ENCODE data around the gene GRB14. TPM values are rescaled to one million over a fixed set of nuclear protein-coding genes. Genes with fewer than 3 reads are reported as not detected.

GRB14 gene
- total RNA-seq, 1 donor from 2014 or later, result 11.1 TPM

DNA sequence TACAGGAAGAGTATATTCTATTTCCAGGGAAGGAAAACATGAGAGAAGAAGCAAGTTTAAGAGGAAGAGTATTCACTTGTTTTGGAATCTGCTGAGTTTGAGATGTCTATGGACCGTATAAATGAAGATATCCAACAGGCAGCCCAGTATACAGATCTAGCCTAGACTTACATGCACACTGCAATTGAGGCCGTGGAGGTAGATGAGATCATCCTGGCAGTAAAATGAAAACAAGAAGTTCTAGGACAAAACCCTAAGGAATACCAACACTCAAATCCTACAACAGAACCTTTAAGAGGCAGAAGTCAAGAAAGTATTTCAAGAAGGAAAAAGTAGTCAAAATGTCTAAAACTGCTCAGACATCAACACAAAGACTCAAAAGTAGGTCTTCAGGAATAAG lies 16.0 kb downstream of the GRB14 start:
- Histone ChIP-seq H3K36me3 (ENCODE audit: insufficient read depth, low read length) (no peaks in the 10 kb centered on the region), H3K27me3 (ENCODE audit: insufficient read depth, low read length) (no peaks in the 10 kb centered on the region), H3K4me2 (ENCODE audit: low read length) (no peak overlapping the region), H3K79me2 (ENCODE audit: insufficient read depth, low read length) (no peaks in the 10 kb centered on the region), H3K27ac (ENCODE audit: low read depth, low read length) (no peak overlapping the region), H2AFZ (ENCODE audit: low read depth, low read length) (no peak overlapping the region), H3K4me3 (ENCODE audit: insufficient read depth, low read depth, low read length) (no peak overlapping the region), H3K9ac (ENCODE audit: low read length) (no peak overlapping the region), H3K9me3 (ENCODE audit: insufficient read depth, low read depth, low read length) (no peaks in the 10 kb centered on the region), H4K20me1 (ENCODE audit: insufficient read depth, low read length) (no peaks in the 10 kb centered on the region), H3K4me1 (ENCODE audit: insufficient read depth, low read length) (no peaks in the 10 kb centered on the region)
- no peak for TF ChIP-seq EZH2 (IDR thresholded peaks at IDR 0.05; ENCODE audit: insufficient read depth, low read length)
- TF ChIP-seq, protein P1, sequence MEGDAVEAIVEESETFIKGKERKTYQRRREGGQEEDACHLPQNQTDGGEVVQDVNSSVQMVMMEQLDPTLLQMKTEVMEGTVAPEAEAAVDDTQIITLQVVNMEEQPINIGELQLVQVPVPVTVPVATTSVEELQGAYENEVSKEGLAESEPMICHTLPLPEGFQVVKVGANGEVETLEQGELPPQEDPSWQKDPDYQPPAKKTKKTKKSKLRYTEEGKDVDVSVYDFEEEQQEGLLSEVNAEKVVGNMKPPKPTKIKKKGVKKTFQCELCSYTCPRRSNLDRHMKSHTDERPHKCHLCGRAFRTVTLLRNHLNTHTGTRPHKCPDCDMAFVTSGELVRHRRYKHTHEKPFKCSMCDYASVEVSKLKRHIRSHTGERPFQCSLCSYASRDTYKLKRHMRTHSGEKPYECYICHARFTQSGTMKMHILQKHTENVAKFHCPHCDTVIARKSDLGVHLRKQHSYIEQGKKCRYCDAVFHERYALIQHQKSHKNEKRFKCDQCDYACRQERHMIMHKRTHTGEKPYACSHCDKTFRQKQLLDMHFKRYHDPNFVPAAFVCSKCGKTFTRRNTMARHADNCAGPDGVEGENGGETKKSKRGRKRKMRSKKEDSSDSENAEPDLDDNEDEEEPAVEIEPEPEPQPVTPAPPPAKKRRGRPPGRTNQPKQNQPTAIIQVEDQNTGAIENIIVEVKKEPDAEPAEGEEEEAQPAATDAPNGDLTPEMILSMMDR (IDR thresholded peaks at IDR 0.05; ENCODE audit: insufficient read depth, low read depth, low read length), result no peak
- no peak overlapping the region for H3K4me3 Mint-ChIP-seq (ENCODE audit: unreplicated experiment)
- no peak for DNase-seq (ENCODE audit: low read depth)
- peaks cover 19% of the 10 kb centered on the region for H3K4me1 Mint-ChIP-seq (ENCODE audit: low read depth, unreplicated experiment)
- H3K27ac Mint-ChIP-seq (ENCODE audit: unreplicated experiment), result no peak overlapping the region
- H3K9me3 Mint-ChIP-seq (ENCODE audit: unreplicated experiment), result no peaks in the 10 kb centered on the region
- no peaks in the 10 kb centered on the region for H3K36me3 Mint-ChIP-seq (ENCODE audit: low read depth, unreplicated experiment)
- H3K27me3 Mint-ChIP-seq (ENCODE audit: low read depth, unreplicated experiment), result no peaks in the 10 kb centered on the region
- no peak for FAIRE-seq

DNA sequence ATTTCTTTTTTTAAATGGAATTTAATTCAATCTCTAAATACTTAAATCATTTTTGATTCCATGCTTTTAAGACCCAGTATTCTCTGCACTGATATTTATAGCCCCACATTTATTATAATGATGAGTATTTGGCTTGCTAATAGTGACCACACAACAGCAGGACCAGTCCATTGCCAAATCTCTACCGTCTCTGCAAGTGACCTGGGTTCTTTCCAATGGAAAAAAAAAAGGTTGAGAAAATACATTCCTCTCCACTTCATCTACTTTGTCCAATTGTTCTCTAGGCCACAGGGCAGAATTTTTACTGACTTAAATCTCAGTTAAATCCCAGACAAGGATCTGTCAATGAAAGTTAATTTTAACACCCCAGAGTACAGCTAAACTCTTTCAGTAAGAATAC lies 20.5 kb downstream of the GRB14 start:
- peak; percentile 33 for DNase-seq (ENCODE audit: low read depth)
- FAIRE-seq, result no peak
- no peaks in the 10 kb centered on the region for H3K9me3 Mint-ChIP-seq (ENCODE audit: unreplicated experiment)

DNA sequence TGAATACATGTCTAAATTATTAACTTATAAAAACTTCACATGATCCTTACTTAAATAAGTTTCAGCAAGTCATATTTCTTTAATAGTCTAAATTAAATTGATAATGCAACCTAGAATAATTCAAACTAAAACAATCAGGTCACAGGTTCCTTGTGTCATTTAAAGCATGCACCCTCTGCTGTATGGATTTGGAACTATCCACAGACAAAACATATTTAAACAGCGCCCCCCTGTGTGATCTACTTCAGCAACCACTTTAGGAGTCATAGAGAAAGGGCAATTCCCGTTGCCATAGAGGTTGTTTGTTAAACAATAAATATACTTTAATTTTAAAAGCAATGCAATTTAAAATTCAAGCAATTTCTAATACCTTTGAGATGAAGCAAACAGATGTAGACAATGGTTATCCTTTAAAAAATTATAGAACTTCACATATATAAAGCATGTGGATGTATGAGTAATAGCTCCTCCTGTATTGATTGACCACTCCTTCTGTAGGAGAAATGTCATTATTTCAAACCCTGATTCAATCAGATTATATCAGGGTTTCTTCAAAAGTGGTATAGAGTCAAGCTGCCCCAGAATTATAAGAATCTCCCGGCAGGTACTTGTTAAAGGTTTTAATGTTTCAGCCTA lies 21.2 kb downstream of the GRB14 start:
- no peaks in the 10 kb centered on the region for H3K79me2 ChIP-seq (ENCODE audit: insufficient read depth, low read length)
- no peak overlapping the region for H3K27ac Mint-ChIP-seq (ENCODE audit: unreplicated experiment)
- H3K9me3 Mint-ChIP-seq (ENCODE audit: unreplicated experiment), result no peaks in the 10 kb centered on the region
- no peaks in the 10 kb centered on the region for H3K36me3 ChIP-seq (ENCODE audit: insufficient read depth, low read length)
- DNase-seq (ENCODE audit: low read depth), result peak; percentile 55
- H3K4me2 ChIP-seq (ENCODE audit: low read length), result no peak overlapping the region
- H3K4me3 ChIP-seq (ENCODE audit: insufficient read depth, low read depth, low read length), result no peak overlapping the region
- no peak overlapping the region for H3K9ac ChIP-seq (ENCODE audit: low read length)
- H3K4me1 Mint-ChIP-seq (ENCODE audit: low read depth, unreplicated experiment), result peaks cover 1% of the 10 kb centered on the region
- H2AFZ ChIP-seq (ENCODE audit: low read depth, low read length), result no peak overlapping the region
- no peaks in the 10 kb centered on the region for H3K27me3 ChIP-seq (ENCODE audit: insufficient read depth, low read length)
- no peaks in the 10 kb centered on the region for H4K20me1 ChIP-seq (ENCODE audit: insufficient read depth, low read length)
- no peaks in the 10 kb centered on the region for H3K27me3 Mint-ChIP-seq (ENCODE audit: low read depth, unreplicated experiment)
- FAIRE-seq, result no peak
- no peaks in the 10 kb centered on the region for H3K9me3 ChIP-seq (ENCODE audit: insufficient read depth, low read depth, low read length)
- no peak overlapping the region for H3K4me3 Mint-ChIP-seq (ENCODE audit: unreplicated experiment)
- no peaks in the 10 kb centered on the region for H3K36me3 Mint-ChIP-seq (ENCODE audit: low read depth, unreplicated experiment)
- TF ChIP-seq EZH2 (IDR thresholded peaks at IDR 0.05; ENCODE audit: insufficient read depth, low read length), result no peak
- TF ChIP-seq, protein P1 (IDR thresholded peaks at IDR 0.05; ENCODE audit: insufficient read depth, low read depth, low read length), result peak; percentile 91
- H3K4me1 ChIP-seq (ENCODE audit: insufficient read depth, low read length), result no peaks in the 10 kb centered on the region
- no peak overlapping the region for H3K27ac ChIP-seq (ENCODE audit: low read depth, low read length)

More for the DNA sequence above, 20.5 kb downstream of the GRB14 start:
- peaks cover 6% of the 10 kb centered on the region for H3K4me1 Mint-ChIP-seq (ENCODE audit: low read depth, unreplicated experiment)
- no peaks in the 10 kb centered on the region for H3K36me3 Mint-ChIP-seq (ENCODE audit: low read depth, unreplicated experiment)
- no peaks in the 10 kb centered on the region for H3K4me1 ChIP-seq (ENCODE audit: insufficient read depth, low read length)
- no peaks in the 10 kb centered on the region for H3K27me3 Mint-ChIP-seq (ENCODE audit: low read depth, unreplicated experiment)
- TF ChIP-seq EZH2 (IDR thresholded peaks at IDR 0.05; ENCODE audit: insufficient read depth, low read length), result no peak
- TF ChIP-seq, protein P1 (IDR thresholded peaks at IDR 0.05; ENCODE audit: insufficient read depth, low read depth, low read length), result no peak
- no peak overlapping the region for H3K27ac ChIP-seq (ENCODE audit: low read depth, low read length)
- H3K4me2 ChIP-seq (ENCODE audit: low read length), result no peak overlapping the region
- H3K9ac ChIP-seq (ENCODE audit: low read length), result no peak overlapping the region
- no peak overlapping the region for H2AFZ ChIP-seq (ENCODE audit: low read depth, low read length)
- no peaks in the 10 kb centered on the region for H3K27me3 ChIP-seq (ENCODE audit: insufficient read depth, low read length)
- H4K20me1 ChIP-seq (ENCODE audit: insufficient read depth, low read length), result no peaks in the 10 kb centered on the region
- no peaks in the 10 kb centered on the region for H3K79me2 ChIP-seq (ENCODE audit: insufficient read depth, low read length)
- no peak overlapping the region for H3K4me3 ChIP-seq (ENCODE audit: insufficient read depth, low read depth, low read length)
- H3K36me3 ChIP-seq (ENCODE audit: insufficient read depth, low read length), result no peaks in the 10 kb centered on the region
- no peak overlapping the region for H3K4me3 Mint-ChIP-seq (ENCODE audit: unreplicated experiment)
- H3K9me3 ChIP-seq (ENCODE audit: insufficient read depth, low read depth, low read length), result no peaks in the 10 kb centered on the region
- H3K27ac Mint-ChIP-seq (ENCODE audit: unreplicated experiment), result no peak overlapping the region
